T-helper 17 cell (primary cell): ENCODE measurements around the gene OPN4. TPM values are rescaled to one million over a fixed set of nuclear protein-coding genes. Genes with fewer than 3 reads are reported as not detected.

Experiments
- ATAC-seq: fragments of 150-1000 bp; cut with Tn5 transposase; 2 replicates; pipeline ENCODE4 v1.10.0; 2021; ENCODE audit warnings: mild to moderate bottlenecking, moderate library complexity
- DNase-seq, 3 donors: peaks; one replicate each; pipeline versions ENCODE4 v3.0.0 to v3.0.0-alpha.2; 2020 to 2021
- H3K9me3 ChIP-seq: one replicate; pipeline ENCODE4 v1.7.0; 2013; ENCODE audit warnings: low read length, mild to moderate bottlenecking; ENCODE audit not compliant: control insufficient read depth, poor library complexity, severe bottlenecking
- H3K27ac Mint-ChIP-seq: one replicate; pipeline ENCODE4 v1.8.0; 2022; ENCODE audit warnings: mild to moderate bottlenecking, moderate library complexity, mixed read lengths
- H3K27me3 Mint-ChIP-seq: one replicate; pipeline ENCODE4 v1.8.0; 2022; ENCODE audit warnings: mixed read lengths
- H3K36me3 Mint-ChIP-seq: one replicate; pipeline ENCODE4 v1.8.0; 2022; ENCODE audit warnings: low read depth, mixed read lengths
- H3K4me1 Mint-ChIP-seq: one replicate; pipeline ENCODE4 v1.8.0; 2022; ENCODE audit warnings: mild to moderate bottlenecking, mixed read lengths
- H3K4me3 Mint-ChIP-seq: one replicate; pipeline ENCODE4 v1.8.0; 2022; ENCODE audit warnings: mild to moderate bottlenecking, moderate library complexity, mixed read lengths
- total RNA-seq, 4 donors: library from RNA in 2 of 4; stranded (reverse) in 2 of 4; gene quantifications; one replicate each; pipeline ENCODE4 v1.2.3 and lab custom pipeline; 2022 to 2026

OPN4 gene
- total RNA-seq, 2 donors from 2014 or later, result not detected

DNA sequence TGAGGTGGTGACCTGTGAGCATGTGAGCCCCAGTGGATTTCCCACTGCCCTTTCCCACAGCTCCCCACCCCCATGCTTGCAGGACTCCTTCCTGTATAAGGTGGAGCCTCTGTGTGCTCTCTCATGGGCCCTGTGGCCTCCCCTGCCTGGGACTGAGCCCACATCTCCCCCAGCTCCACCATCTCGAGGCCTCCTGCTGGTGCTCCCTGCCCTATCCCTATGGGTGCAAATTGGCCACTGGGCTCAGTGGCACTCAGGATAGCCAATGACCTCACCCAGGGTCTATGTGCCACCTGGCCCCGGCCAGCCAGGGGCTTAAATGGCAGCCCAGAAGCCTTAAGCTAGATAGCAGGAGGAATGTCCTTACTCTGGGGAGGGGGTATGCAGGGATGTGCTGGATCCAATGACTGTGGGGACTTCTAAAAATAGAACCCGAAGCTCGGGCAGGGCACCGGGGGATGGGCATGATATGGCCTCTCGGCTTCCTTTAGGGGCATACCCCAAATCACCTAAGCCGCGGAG lies 16.0 kb downstream of the OPN4 start:
- H3K4me3 Mint-ChIP-seq, result no peak overlapping the region
- H3K9me3 ChIP-seq, result no peaks in the 10 kb centered on the region
- DNase-seq, result no peak
- H3K36me3 Mint-ChIP-seq, result no peaks in the 10 kb centered on the region
- H3K27me3 Mint-ChIP-seq, result peaks cover 12% of the 10 kb centered on the region
- no peak overlapping the region for H3K27ac Mint-ChIP-seq
- H3K4me1 Mint-ChIP-seq, result peaks cover 4% of the 10 kb centered on the region
- ATAC-seq, result no peak

DNA sequence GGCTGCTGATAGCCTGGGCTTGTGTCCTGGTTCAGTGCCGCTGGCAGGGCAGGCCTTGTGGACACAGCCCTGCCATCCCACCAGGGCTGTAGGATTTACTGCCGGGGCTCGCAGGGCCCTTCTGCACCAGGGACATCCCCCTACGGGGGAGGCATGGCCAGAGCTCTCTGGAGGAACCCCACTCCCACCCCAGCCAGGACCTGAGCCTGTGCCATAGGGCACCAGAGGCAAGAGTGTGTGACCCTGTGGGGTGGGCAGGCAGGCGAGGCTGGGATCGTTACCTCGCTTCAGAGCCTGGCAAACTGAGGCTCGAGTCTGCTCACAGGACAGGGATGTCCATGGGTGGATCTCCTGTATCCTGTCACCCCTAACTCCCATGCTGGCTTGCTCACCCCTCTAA lies 16.5 kb downstream of the OPN4 start:
- H3K27ac Mint-ChIP-seq, result no peak overlapping the region
- H3K9me3 ChIP-seq, result no peaks in the 10 kb centered on the region
- H3K4me1 Mint-ChIP-seq, result peaks cover 4% of the 10 kb centered on the region
- peaks cover 17% of the 10 kb centered on the region for H3K27me3 Mint-ChIP-seq
- DNase-seq (no peak), ATAC-seq (no peak)
- H3K4me3 Mint-ChIP-seq, result no peak overlapping the region
- H3K36me3 Mint-ChIP-seq, result no peaks in the 10 kb centered on the region

DNA sequence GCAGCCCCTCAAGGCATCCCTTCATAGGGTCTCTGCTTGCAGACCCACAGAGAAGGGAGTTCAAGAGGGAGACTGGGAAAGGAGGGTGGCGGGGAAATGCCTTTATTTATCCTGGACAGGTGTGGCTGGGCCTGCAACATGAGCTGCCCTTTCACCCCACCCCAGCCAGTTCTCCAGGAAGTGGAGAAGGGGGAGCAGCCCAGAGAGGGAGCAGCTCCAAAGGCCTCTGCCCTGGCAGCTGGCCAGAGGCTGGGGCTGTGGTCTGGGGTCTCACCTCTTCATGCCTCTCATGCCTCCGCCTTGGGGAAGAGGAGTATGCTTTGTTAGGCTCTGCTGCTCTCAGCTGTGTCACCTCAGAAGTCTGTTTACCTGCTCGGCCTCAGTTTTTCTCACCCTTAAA lies 17.1 kb downstream of the OPN4 start:
- Mint-ChIP-seq H3K4me1 (peaks cover 2% of the 10 kb centered on the region), H3K36me3 (no peaks in the 10 kb centered on the region), H3K27ac (no peak overlapping the region), H3K4me3 (no peak overlapping the region), H3K27me3 (peaks cover 20% of the 10 kb centered on the region)
- DNase-seq (no peak), ATAC-seq (no peak)
- no peaks in the 10 kb centered on the region for H3K9me3 ChIP-seq

DNA sequence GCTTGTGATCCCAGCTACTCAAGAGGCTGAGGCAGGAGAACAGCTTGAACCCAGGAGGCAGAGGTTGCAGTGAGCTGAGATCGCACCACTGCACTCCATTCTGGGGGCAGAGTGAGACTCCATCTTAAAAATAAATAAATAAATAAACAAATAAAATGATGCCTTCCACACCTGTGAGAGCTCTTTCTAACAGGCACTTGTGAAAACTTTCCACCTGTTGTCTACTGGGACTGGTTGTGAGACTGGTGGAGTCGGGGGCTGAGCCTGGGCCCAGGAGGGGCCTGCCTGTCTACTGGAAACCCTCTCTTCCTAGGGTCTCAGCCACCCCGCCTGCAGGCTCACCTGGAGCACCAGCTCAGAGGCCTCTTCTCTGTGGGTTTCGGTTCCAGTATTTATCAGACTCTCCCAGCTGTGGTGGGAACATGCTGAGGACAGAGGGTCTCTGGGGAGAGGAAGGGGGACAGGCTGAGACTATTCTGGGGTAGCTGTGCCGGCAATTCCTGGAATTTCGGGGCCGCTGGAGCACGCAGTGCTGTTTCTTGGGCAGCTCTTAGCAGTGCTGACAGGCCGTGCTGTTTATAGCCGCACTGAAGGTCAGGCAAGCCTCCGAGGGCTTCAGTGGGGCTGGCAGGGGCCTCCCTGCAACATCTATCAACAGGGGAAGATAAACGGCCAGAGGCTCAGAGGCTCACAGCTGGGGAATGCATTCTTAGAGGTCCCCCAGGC lies 17.8 kb downstream of the OPN4 start:
- DNase-seq, result no peak

DNA sequence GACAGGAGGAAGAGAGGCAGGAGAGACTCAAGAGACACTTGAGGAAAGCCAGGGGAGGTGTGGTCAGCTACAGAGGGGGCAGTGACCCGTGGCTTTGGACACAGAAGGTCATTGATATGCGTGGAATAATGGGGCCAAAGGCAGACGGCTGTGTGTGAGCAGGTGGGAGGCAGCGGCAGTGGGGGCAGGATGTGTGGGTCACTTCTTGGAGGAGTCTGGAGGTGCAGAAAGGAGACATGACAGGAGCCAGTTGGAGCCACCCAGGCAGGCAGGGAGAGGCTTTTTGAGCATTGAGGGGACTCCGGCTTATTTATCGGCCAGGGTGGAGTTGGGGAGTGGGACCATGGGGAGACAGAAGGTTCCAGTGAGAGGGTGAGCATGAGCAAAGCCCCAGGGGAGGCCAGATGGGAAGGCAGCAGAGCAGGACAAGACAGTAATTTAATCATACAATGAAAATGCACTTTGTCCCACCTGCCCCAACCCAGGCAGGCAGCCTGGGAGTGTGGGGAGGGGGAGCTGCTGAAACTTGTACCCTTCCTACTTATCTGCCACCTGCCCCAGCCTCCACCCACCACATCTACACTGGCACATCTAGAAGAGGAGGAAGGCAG lies 19.0 kb downstream of the OPN4 start:
- H3K36me3 Mint-ChIP-seq, result no peaks in the 10 kb centered on the region
- no peaks in the 10 kb centered on the region for H3K9me3 ChIP-seq
- no peak for ATAC-seq
- H3K27me3 Mint-ChIP-seq, result peaks cover 20% of the 10 kb centered on the region
- no peak overlapping the region for H3K27ac Mint-ChIP-seq
- peaks cover 2% of the 10 kb centered on the region for H3K4me1 Mint-ChIP-seq
- no peak for DNase-seq
- no peak overlapping the region for H3K4me3 Mint-ChIP-seq

More for the DNA sequence above, 17.8 kb downstream of the OPN4 start:
- H3K4me1 Mint-ChIP-seq, result peaks cover 2% of the 10 kb centered on the region
- H3K27ac Mint-ChIP-seq, result no peak overlapping the region
- H3K36me3 Mint-ChIP-seq, result no peaks in the 10 kb centered on the region
- H3K4me3 Mint-ChIP-seq, result no peak overlapping the region
- ATAC-seq, result no peak
- no peaks in the 10 kb centered on the region for H3K9me3 ChIP-seq
- H3K27me3 Mint-ChIP-seq, result peaks cover 20% of the 10 kb centered on the region

DNA sequence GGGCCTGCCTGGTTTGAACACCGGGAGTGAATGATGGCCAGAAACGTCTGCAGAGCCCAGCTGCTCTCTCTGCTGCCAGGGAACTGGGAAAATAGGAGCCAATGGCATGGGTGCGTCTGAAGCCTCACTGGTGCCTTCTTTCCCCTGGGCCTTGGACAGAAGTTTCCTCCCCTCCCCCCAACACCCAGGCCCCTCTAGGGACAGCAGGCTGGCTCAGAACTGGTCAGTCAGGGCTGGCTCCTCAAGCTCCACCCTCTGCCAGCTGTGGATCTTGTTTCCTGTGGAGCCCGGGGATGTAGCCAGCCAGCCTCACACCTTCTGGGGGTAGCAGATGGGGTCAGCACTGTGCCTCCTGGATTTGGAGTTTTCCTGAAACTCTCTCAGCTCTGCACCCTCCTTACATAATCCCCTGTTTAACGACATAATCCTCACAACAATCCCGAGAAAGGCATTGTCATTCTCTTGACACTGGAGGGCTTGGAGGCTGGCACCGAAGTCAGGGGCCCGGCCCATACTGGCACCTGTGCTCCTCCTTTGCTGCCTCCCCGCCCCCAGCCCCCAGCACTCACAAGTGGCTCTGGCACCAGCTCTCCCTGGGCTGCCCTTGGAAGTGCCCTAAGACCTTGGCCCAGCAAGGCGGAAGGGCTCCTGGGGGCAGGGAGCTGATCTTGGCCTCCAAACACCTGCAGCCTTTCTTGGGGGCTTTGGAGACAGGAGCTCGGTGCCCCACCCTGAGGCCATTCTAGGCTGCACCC lies 19.7 kb downstream of the OPN4 start:
- Mint-ChIP-seq H3K27me3 (peaks cover 22% of the 10 kb centered on the region), H3K4me1 (peaks cover 2% of the 10 kb centered on the region), H3K4me3 (no peak overlapping the region), H3K36me3 (no peaks in the 10 kb centered on the region), H3K27ac (no peak overlapping the region)
- DNase-seq (no peak), ATAC-seq (no peak)
- H3K9me3 ChIP-seq, result no peaks in the 10 kb centered on the region

DNA sequence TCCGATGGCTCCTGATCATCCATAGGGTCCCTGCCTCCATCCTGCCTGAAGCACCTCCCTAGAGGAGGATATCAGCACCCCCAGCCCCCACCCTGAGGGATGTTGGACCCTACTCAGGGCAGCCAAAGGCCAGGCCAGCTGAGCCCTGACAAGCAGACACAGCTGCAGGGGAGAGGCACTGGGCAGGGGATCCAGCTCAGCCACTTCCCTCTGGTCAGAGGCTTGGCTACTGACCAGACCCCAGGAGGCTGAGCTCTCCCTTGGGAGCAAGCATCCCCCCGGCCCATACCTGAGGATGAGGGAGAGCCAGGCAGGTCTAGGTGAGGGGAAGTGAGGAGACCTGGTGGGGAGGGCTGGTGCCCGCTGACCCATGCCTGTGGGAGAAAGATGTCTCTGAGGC lies 20.6 kb downstream of the OPN4 start:
- H3K4me3 Mint-ChIP-seq, result no peak overlapping the region
- H3K4me1 Mint-ChIP-seq, result peaks cover 2% of the 10 kb centered on the region
- ATAC-seq, result no peak
- no peaks in the 10 kb centered on the region for H3K9me3 ChIP-seq
- peaks cover 25% of the 10 kb centered on the region for H3K27me3 Mint-ChIP-seq
- H3K36me3 Mint-ChIP-seq, result no peaks in the 10 kb centered on the region
- no peak overlapping the region for H3K27ac Mint-ChIP-seq
- no peak for DNase-seq

DNA sequence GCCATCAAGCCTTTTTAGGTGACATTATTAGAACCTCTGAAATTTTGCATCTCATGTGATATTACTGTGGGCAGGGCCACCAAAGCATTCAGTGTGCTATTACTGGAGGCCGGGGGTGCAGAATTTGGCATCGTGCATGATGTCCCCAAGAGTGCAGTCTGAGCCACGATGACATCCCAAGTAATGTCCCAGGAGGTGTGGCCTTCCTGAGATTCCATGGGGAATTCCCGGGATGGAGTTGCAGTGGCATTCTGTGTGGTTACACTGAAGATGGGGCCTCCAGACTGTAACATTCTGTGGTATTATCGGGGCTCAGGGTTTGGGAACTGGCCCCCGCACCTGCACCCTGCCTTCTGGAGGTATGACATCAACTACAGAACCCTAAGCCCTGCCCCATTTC lies 23.0 kb downstream of the OPN4 start:
- peaks cover 2% of the 10 kb centered on the region for H3K4me1 Mint-ChIP-seq
- no peak overlapping the region for H3K4me3 Mint-ChIP-seq
- no peak for DNase-seq
- H3K36me3 Mint-ChIP-seq, result no peaks in the 10 kb centered on the region
- no peak overlapping the region for H3K27ac Mint-ChIP-seq
- H3K27me3 Mint-ChIP-seq, result peaks cover 32% of the 10 kb centered on the region
- ATAC-seq, result no peak
- H3K9me3 ChIP-seq, result no peaks in the 10 kb centered on the region

DNA sequence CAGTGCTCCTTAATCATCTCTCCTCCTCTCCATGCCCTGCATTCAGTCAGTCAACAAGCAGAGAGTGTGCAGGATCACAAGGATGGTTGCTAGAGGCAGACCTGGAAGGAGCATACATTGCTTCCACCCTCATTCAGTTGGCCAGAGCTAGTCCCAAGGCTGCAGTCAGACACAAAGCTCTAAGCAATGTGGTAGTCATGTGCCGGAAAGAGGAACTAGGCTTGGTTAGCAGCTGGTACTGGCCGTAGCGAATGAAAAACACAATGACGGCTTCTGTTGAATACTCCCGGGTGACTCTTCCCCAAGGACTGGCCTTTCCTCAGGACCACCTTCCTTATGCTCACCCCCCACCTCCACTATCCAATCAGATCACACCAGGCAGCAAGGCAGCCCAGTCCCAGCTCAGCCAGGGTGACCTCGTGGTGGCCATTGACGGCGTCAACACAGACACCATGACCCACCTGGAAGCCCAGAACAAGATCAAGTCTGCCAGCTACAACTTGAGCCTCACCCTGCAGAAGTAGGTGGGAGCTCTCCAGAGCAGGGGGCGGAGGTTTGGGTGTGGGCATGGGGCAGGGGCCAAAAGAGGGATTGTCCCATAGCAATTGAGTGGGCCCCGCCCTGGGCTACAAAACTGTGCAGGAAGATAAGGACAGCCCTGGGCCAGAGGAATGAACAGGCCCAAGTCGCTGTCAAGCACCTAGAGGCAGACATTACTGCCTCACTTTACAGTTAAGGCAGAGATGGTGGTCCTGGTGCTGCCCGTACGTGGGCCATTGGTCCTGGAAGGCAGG lies 24.8 kb downstream of the OPN4 start:
- H3K9me3 ChIP-seq, result no peaks in the 10 kb centered on the region
- Mint-ChIP-seq H3K4me1 (no peaks in the 10 kb centered on the region), H3K4me3 (no peak overlapping the region), H3K36me3 (no peaks in the 10 kb centered on the region), H3K27ac (no peak overlapping the region), H3K27me3 (peaks cover 35% of the 10 kb centered on the region)
- no peak for DNase-seq
- ATAC-seq, result no peak

DNA sequence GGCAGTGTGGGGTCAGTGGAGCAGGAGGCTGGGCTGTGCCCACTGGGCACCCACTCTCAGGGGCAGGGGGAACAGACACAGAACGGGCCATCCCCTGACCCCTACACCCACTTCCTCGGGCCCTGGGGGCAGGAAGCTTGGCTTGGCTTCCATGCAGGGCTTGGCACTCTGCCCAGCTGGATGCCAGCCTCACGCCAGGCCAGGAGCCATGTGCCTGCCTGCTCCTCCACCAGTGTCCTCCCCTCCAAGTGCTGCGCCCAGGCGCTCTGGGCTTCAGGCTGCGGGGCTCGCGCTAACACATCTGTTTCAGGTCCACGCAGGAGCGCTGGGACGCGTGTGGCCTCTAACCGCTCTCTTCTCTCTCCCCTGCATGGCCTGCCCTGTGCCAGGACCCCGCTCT lies 26.7 kb downstream of the OPN4 start:
- no peak overlapping the region for H3K27ac Mint-ChIP-seq

DNA sequence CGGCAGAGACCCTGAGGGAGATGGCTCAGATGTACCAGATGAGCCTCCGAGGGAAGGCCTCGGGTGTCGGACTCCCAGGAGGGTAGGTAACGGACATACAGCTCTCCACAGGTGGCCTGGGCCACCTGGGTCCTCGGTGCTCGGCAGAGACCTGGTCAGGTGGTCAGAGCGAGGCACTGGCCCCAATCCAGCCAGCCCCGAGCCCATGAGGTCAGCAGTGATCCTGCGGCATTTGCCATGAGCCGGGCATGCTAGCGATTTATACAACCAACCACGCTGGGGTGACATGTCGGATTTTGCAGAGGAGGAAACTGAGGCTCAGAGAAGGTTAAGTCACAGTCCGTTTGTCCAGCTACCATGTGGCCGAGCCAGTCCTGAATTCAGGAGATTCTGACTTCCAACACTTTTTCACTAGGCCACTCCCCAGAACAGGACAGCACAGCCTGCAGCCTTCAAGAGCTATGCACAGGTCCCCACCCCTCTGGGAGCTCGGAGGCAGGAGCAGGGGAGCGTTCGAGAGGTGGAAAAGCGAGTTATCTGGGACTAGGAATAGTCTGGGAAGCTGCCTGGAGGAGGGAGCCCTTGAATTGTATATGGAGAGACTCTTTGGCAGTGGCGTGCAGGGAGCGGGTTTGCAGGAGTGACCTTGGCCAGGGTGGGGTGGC lies 27.5 kb downstream of the OPN4 start:
- Mint-ChIP-seq H3K4me1 (no peaks in the 10 kb centered on the region), H3K36me3 (no peaks in the 10 kb centered on the region), H3K27me3 (peaks cover 28% of the 10 kb centered on the region), H3K27ac (no peak overlapping the region), H3K4me3 (no peak overlapping the region)
- ATAC-seq (no peak), DNase-seq (no peak)
- H3K9me3 ChIP-seq, result no peaks in the 10 kb centered on the region

More for the DNA sequence above, 26.7 kb downstream of the OPN4 start:
- H3K36me3 Mint-ChIP-seq, result no peaks in the 10 kb centered on the region
- H3K9me3 ChIP-seq, result no peaks in the 10 kb centered on the region
- DNase-seq (no peak), ATAC-seq (no peak)
- no peak overlapping the region for H3K4me3 Mint-ChIP-seq
- peaks cover 29% of the 10 kb centered on the region for H3K27me3 Mint-ChIP-seq
- no peaks in the 10 kb centered on the region for H3K4me1 Mint-ChIP-seq

DNA sequence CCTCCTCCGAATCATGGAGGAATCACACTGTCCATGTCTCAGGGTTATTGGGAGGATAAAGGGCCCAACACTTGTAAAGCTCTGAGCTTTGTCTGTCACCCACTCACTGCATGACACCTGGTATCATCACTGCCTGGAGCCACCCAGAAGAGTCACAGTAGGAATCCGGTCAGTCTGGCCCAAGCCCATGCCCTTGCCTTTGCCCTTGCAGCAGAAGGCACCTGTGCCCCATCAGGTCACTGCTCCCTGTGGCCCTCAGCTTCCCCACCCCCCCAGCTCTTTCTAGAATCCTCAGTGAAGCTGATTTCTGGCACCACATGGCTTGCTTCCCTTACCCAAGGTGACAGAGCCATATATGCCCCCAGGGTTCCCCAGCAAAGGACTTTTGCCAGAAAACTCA lies 28.3 kb downstream of the OPN4 start:
- ATAC-seq, result no peak
- DNase-seq, result no peak

More for the DNA sequence above, 28.3 kb downstream of the OPN4 start:
- Mint-ChIP-seq H3K36me3 (no peaks in the 10 kb centered on the region), H3K27me3 (peaks cover 28% of the 10 kb centered on the region), H3K4me3 (no peak overlapping the region), H3K4me1 (no peaks in the 10 kb centered on the region), H3K27ac (no peak overlapping the region)
- no peaks in the 10 kb centered on the region for H3K9me3 ChIP-seq
